ENCODE data around the gene LDLRAD4.
A peak's percentile ranks its signal among the peaks of the same experiment; 100 is the strongest.

Gene LDLRAD4

DNA sequence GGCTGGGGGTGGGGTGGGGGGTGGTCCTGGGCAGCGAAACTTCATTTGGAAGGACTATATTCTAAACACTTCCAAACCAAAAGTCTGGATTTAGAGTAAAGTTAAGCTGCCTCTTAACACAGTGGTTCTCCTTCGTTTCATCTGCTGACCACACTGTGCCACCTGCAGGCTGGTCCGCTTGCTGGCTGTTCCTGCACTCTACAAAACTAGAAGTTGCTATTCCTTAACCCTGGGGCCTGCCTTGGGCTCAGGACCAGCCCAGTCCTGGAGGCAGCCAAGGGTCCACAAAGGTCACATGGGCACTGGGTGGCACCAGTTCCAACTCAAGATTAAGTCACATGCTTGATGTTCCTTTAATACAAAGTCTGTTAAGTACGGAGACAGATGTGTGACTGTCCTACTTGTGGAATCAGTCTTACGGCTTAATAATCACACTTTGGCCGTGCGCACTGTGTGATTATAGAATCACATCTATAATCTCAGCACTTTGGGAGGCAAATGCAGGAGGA, 312.4 kb downstream of the LDLRAD4 start:
- no peak for DNase-seq (ENCODE audit: low read depth in 2 of 2)

DNA sequence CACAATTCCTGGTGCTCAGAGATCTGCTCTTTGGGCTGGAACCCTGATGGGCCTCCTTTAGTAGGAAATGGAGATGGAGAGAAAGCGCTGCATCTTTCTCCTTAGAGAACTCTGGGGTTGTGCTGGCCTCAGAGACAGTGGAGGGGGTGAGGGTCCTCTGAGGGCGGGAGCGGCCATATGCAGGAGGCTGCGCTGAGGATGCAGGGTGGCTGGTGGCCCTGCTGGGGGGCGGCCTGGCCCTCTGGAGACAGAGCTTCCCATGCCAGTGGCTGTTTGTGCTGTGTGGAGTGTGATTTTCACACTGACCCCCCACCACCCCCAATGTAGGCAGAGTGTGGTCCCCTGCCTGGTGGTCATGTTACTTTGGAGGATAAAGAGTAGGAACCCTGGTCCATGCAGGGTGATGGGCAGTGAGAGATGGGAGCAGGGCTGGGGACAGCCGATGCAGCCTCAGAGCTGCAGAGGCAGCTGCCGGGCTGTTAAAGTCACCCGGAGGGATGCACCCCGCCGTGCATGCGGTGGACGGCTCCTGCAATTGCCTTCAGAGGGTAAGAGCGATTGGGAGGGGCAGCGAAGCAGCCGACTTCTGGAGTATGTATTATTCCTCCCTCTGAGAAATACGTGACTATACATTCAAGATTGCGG, 313.2 kb downstream of the LDLRAD4 start:
- no peak for DNase-seq (ENCODE audit: low read depth in 2 of 2)

DNA sequence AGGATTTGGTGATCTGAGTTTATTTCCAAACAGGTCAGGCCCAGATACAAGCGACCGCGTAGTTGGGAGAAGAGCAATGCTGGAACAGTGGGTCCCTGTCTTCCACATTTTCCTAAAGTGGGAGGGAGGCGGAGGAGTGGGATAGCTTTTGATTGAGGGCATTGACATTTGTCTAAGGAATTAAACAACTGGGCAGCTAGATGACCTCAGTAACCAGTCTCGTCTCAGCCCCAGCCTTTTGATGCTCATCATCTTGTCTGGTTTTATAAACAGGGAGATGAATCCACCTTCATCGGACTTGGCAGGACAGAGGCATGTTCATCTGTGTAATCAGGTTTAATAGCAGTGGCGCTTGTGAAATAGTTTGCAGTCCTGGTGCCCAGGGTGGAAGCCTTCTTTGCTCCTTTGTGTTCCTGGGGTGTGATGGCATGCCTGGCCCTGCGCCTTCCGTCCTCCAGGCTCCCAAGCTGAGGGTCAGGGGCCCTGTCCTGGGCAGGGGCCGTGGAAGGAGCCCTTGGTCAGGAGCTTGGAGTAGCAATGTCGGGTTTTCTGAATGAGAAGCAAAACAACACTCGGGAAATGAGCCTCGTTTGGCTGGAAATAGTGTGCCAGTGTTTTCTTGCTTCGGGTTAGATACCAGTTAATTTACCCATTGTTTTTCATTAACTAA, 314.0 kb downstream of the LDLRAD4 start:
- DNase-seq (ENCODE audit: low read depth in 2 of 2) = no peak

DNA sequence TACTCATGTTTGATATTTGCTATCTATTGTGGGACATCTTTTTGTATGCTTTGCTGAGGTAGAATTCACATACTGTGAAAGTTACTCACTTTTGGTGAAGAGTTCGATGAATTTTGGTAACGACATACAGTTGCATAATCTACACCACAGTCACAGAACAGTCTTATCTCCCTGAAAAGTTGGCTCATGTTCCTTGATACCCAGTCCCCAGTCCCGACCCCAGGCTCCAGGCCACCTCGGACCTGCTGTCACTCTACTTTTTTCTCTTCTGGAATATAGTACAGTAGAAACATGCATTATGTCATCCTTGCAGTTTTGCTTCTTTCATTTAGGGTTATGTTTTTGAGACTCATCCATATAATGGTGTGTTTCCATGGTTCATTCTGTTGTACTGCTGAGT, 316.1 kb downstream of the LDLRAD4 start:
- DNase-seq (ENCODE audit: low read depth in 2 of 2) = no peak

DNA sequence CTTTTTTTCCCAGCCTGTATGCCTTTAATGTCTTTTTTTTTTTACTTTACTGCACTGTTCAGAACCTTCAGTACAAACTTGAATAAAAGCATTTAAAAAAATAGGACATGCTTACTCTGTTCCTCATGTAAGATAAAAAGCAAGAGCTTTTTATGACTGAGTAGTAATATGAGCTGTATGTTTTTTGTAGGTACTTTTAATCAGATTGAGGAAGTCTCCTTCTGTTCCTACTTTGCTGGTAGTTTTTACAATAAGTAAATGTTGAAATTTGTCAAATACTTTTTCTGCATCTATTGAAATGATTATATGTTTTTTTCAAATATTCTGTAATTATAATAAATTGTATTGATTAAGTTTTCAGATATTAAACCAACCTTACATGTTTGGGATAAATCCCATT, 318.0 kb downstream of the LDLRAD4 start:
- no peak for DNase-seq (ENCODE audit: low read depth in 2 of 2)

DNA sequence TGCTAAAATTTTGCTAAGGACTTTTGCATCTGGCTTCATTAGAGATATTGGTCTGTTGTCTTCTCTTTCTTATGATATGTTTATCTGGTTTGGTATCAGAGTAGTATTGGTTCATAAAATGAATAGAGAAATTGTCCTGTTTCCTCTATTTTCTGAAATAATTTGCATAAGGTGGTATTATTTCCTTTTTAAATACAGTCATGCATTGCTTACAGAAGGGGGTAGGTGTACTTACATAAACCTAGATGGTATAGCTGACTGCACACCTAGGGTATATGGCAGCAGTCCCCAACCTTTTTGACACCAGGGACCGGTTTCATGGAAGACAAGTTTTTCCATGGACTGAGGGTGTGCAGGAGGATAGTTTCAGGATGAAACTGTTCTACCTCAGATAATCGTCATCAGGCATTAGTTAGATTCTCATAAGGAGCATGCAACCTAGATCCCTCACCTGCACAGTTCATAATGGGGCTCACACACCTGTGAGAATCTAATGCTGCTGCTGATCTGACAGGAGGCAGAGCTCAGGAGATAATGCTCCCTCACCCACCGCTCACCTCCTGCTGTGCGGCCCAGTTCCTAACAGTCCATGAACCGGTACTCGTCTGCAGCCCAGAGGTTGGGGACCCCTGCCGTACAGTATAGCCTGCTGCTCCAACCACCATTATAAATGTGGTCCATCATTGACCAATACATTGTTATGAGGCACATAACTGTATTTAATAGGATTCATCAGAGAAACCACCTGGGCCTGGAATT, 318.6 kb downstream of the LDLRAD4 start:
- DNase-seq (ENCODE audit: low read depth in 2 of 2) = no peak

DNA sequence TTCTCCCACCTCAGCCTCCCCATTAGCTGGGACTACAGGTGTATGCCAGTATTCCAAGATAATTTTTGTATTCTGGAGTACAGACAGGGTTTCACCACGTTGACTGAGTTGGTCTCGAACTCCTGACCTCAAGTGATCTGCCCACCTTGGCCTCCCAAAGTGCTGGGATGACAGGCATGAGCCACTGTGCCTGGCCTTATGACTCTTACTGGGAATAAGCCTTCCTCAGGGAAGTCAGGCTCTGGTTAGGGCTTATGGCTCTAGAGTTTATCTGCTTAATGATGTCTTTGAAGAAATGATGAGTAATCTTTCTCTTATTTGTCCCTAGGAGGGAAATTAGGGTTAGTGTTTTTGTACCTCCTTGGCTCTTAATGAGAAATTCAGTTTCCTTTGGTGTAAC, 320.1 kb downstream of the LDLRAD4 start:
- DNase-seq (ENCODE audit: low read depth in 2 of 2) = no peak

DNA sequence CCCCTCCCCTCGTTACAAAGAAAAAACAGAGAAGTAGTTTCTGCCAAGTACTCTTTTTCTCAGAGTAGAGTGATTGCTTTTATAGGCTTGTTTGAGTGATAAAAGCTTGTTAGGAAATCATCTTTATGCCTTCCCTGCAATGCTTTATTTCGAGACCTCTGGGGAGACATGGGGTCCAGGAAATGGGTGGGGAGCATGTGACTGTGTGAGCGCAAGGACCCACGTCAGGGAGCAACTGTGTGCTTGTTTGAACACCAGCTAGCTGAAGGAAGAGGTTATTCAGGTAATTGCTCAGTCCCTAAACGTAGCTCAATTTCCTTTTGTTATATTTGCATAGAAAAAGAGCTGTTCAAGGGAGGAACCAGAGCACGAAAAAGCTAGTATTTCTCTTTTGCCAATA, 320.5 kb downstream of the LDLRAD4 start:
- DNase-seq (ENCODE audit: low read depth in 2 of 2) = no peak

DNA sequence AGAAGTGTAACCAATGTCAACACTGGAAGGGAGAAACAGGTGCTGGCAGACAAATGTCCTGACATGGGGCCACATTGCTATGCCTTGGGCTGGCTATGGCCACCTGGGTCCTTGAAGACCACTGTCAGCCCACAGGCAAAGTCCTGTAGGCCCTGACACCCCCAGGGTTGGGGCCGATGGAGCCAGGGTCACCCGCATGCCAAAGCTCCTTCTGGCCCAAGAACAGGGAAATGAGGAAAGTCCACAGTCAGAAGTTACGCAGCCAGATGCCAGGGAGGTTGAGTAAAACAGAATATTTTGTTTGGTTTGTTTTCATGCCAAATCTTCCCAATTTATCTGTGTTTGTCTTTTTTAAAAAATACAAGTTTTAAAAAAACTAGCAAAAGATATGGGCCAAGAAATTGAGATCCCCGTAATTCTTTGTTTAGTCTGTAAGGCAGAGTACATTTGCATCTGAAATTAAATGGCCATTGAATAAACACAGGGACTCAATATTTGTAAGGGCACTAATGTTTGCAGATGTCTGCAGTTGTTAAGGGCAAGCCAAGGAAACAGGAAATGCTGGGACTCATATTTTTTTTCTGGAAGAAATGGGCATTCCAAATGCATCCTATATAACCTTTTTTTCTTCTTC, 321.4 kb downstream of the LDLRAD4 start:
- DNase-seq (ENCODE audit: low read depth in 2 of 2) = no peak

DNA sequence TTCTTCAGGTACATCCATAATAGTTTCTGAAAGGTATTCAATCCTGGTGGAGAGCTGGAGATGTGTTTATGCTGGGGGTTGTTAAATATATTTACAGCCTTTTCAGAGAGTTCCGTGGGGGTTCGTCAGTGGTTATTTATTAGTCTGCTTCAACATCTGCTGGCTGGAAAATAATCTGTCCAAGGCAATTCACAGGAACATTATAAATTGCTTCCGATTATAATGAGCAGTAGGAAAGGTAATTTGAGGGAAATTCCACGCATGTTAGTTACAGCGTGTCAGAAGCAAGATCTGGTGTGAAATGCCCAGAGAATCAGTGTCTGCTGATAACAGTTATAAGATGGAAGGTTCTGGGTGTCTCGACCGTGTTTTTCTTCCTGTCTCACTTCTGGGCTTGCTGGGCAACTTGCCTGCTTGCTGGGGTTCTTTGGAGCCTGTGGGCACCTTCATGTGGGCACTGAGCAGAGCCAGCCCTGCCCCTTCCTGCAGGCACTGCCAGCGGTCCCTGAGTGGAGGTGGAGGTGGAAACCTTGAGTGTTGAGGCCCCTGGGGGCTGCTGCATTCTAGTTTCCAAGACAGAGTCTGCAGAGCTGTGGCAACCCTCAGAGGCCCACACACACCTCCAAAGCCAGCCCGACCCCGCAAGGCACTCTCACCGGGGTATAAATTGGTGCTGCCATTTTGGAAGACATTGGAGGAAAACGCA, 322.1 kb downstream of the LDLRAD4 start:
- peak; percentile 25 to 29 for DNase-seq (ENCODE audit: low read depth in 2 of 2)

DNA sequence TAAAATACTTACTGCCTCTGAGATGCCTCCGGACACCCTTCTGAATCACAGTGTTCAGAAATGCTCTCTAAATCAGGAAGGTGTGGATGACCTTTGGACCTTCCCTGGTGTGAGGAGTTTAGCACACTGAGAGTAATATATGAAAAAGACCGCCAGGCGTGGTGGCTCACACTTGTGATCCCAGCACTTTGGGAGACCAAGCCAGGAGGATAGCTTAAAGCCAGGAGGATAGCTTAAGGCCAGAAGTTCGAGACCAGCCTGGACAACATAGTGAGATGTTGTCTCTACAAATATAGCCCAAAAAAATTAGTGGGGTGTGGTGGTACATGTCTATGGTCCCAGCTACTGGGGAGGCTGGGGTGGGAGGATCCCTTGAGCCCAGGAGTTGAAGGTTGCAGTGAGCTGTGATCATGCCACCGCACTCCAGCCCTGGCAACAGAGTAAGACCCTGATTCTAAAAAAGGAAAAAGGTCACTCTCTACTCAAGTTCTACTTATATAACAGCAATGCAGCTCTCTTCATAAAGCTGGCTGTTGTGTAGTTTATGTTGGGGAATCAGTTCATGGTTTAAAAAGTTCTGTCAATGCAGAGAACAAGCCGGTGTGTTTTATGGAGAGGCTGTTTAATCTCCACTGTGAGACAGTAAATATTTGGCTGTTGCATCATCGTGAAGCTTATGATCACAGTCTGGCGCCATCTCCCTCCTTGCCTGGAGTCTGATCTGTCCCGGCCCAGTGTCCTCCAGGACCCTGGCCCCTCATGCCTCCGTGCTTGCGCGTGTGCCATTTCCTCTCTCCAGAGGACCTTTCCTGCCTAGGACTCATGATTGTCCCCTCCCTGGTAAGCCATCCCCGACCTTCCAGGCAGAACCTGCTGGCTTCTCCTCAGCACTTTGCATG, 323.3 kb downstream of the LDLRAD4 start:
- no peak for DNase-seq (ENCODE audit: low read depth in 2 of 2)

DNA sequence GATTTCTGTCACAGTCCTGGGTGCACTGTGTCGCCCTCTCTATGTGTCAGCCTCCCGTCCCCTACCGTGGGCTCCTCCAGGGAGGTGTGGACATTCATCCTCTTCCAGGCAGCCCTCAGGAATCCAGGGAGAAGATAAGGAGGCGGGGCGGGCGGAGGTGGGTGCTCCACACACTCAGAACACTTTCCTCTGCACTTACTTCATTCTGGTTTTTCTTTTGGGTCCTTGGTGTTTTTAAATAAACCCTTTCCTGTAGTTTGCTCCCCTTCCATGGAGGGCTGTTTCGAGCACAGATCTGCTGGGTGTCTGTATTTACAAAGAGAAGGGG, 323.9 kb downstream of the LDLRAD4 start:
- DNase-seq (ENCODE audit: low read depth in 2 of 2) = no peak

DNA sequence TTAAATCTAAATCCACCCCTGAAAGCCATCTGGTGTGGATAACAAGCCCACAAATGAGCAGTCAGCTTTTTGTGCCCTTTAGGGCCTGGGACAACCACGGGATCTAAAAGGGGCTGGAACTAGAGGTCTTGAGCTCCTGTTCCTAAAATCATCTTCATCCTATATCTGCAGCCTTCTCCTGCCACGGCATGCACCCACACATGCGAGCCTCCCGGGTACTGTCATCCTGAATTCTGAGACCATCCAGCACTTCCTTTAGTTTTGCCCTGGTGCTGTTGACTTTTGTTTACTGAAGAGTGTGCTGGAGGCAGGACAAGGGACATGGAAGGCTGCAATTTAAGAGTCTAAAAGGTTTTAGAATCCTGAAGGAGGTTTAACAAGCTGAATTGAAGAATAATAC, 324.6 kb downstream of the LDLRAD4 start:
- DNase-seq (ENCODE audit: low read depth in 2 of 2) = no peak

DNA sequence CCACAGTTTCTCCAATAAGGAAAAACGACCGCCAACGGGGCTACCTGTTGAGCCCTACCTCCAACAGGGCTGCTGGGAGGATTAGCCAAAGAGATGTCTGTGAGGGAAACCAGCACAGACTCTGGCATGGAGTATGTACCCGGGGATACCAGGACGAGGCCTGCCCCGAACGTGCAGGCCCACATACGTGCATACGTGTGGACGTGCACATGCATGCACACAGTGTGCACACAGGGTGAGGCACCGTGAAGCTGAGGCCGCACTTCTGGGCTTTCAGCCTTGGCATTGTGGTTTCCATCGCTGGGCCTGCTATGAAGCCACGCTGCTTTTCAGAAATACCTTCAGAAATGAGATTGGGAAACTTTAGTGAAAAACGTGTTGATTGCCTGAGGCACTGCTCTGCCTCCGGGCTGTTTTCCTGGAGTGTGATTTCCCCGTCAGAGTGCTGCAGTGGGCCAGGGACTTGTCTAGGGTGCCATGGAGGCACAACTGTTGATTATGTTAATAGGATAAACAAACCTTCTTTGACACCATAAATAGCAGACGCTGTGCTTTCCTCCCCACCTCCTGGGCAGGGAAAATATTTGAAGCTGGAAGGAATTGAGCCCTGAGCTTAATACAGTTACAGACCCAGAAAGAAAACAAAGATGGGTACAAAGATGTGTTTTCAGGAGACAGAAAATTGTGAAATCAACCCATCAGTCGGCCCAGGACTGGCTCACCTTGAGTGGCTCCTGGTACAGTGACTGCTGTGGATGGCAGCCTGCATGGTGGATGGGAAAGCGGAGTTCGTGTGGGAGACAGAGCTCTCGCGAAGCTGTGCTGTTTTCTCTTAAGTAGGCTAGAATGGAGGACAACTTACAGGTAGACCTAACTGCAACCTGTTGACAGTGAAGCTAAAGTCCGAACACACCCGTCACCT, 325.5 kb downstream of the LDLRAD4 start:
- no peak for DNase-seq (ENCODE audit: low read depth in 2 of 2)

DNA sequence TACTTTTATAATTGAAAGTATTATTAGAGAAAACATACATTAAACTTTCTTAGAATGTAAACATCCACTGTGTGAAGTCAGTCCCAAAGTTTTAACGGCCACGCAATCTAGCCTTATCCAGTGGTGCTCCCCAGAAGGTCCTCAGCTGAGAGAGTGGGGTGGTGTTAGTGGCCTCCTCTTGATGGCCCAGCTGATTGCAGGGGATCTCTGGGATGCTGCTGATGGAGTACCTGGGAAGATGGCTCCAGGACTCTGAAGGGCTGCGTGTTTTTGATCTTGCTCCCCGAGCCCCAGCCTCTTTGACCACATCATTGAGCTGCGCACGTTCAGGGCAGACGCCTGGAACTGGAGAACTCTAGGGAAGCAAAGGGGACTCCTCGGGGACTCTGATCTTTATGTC, 326.4 kb downstream of the LDLRAD4 start:
- DNase-seq (ENCODE audit: low read depth in 2 of 2) = no peak

DNA sequence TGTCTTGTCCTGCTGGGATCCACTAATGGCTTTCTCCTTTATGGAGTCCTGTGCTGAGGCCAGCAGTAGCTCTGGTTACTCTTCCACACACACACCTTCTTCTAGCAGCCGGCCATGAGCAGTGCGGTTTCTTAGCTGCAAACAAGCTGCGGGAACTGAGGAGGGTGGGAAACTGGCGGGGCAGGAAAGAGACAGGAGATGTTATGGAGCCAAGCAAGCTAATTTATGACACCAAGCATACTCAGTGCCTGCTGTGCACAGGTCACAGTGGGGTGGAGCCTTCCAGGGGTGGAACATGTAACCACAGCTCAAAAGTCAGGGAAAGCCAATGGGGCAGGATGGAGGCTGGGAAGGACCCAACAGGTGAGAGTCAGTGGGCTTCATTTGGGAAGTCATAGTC, 327.0 kb downstream of the LDLRAD4 start:
- no peak for DNase-seq (ENCODE audit: low read depth in 2 of 2)

DNA sequence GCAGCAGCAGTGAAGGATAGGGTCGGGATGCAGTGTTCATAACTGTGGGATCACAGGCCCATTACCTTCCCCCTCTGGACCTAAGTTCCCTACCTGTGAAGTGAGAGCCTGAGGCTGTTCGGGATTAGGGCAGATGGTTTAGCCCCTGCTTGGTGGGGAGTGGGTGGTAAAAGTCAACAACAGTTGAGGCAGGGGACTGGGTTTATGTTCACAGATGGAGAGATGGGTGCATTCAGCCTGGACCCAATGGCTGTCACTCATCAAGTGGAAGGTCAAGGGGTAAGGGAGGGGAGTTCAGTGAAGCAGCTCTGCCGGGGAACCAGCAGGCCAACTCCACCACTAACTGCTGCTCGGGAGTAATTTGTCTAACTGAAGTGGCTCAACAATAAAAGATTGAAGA, 327.4 kb downstream of the LDLRAD4 start:
- no peak for DNase-seq (ENCODE audit: low read depth in 2 of 2)

DNA sequence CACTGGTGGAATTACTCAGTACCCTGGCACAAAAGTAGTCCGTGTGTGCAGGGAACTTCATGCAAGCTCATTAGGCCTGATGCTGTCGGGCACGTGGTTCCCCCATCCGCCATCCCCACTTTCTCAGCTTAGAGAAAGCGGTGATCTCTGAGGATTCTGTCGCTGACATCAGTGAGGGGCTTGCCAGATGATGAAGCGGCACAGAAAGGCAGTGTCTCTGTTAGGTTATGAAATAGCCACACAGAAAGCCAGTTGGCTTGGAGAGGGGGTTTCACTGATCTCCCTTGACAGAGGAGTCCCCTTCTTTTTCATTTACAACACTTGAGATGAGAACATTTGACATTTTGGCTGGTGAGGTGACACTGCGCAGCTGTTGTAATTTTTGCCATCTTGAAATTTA, 328.1 kb downstream of the LDLRAD4 start:
- DNase-seq (ENCODE audit: low read depth in 2 of 2) = no peak

DNA sequence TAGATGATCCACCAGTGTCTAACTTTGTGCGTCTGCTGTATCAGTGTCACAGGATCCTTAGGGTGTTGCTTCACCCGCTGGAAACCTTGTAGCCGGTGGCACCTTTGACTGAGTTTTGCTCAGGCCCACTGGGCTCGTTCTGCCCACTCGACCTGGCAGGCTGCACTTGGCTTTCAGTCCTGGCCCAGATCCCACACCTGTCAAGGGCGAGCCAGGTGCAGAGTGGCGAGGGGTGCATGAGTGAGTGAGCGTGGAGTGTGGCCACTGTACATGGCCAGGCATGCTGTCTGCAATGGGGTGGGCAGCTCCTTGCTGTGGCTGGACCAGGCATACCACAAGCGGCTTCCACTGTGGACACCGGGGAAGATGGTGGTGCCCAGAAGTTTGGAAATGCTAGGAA, 328.8 kb downstream of the LDLRAD4 start:
- no peak for DNase-seq (ENCODE audit: low read depth in 2 of 2)
